Measurements from ENCODE around the gene HSPBP1.

DNA sequence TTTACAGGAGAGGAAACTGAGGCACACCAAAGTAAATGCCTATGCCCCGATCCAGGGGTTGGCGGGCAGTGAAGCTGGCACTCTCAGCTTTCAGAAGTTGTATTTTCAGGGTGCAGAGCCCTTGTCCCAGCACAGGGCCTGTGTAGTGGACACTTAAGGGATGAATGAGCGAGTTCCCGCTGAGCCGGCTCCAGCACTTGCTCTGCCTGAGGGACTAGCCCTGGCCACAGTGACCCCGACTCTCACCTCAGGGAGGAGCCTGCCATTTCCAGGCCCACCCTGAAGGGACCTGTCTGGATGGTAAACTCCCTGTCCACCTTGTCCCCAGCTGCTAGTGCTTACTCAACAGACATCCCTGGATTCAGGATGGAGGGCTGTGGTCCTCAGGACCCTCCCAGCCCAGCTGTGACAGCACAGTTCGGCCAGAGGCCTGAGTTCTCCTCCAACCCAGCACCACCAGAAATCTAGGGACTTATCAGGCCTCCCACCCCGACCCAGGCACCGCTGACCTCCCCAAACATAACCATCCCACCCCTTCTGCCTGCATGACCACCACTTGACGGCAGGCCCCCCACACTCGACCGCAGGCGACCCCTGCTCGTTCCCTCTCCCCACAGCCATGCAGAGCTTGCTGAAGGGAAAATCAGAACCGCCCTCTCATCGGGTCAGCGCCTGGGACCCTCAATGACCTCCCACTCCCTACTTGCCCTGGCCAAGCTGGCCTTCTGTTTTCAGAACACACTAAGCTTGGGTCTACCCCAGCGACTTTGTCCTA, 29.5 kb downstream of the HSPBP1 start:
- TF ChIP-seq, protein P1, sequence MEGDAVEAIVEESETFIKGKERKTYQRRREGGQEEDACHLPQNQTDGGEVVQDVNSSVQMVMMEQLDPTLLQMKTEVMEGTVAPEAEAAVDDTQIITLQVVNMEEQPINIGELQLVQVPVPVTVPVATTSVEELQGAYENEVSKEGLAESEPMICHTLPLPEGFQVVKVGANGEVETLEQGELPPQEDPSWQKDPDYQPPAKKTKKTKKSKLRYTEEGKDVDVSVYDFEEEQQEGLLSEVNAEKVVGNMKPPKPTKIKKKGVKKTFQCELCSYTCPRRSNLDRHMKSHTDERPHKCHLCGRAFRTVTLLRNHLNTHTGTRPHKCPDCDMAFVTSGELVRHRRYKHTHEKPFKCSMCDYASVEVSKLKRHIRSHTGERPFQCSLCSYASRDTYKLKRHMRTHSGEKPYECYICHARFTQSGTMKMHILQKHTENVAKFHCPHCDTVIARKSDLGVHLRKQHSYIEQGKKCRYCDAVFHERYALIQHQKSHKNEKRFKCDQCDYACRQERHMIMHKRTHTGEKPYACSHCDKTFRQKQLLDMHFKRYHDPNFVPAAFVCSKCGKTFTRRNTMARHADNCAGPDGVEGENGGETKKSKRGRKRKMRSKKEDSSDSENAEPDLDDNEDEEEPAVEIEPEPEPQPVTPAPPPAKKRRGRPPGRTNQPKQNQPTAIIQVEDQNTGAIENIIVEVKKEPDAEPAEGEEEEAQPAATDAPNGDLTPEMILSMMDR (IDR thresholded peaks at IDR 0.05; ENCODE audit: low read length) = no peak
- no peak for TF ChIP-seq EZH2 (IDR thresholded peaks at IDR 0.05; ENCODE audit: borderline replicate concordance, low read length)
